Measurements from ENCODE around the gene INPP5A.

- no peak for TF ChIP-seq CTCF (IDR thresholded peaks at IDR 0.05)
- no peak for TF ChIP-seq POLR2A (IDR thresholded peaks at IDR 0.05)
Measured at GRCh38 chr10:132781556-132781955, 244.0 kb downstream of the INPP5A start.
